ENCODE measurements around the gene METTL9. TPM values are rescaled to one million over a fixed set of nuclear protein-coding genes. Genes with fewer than 3 reads are reported as not detected.
"Not testable (repeated sequence)": the region's sequence is repeated elsewhere in the genome, so short reads cannot be mapped to it uniquely, and the experiment has no call there.

Gene METTL9
- total RNA-seq, 2 donors from 2014 or later, result 98.6 to 100 TPM

DNA sequence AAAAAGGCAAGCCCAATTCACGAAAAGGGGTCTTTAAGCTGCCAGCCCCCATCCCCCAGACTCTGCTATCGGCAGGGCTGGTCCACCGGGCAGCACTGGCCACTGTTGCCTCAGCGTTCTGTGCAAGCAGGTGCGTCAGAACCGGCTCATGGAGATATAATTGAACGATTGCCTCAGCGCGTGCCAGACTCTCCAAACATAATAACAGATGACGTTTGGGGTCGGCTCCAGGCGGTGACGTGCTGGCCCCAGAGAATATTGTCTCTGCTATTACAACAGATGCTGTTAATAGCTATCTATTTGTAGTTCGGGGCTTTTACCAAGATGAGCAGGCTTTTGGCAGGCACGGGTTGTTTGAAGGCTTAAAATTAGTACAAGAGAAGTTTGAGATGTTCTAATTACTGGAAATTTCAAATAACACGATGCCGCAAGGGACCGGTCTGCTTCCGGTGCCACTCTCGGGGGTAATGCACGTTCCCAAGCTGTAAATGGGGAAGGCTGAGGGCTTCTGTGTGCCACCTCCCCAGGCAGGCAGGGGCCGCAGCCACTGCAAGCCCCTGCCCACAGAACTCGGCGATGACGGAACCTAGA is 42.6 kb upstream of the METTL9 start:
- Histone ChIP-seq H3K4me3 (peak overlapping the region; percentile 44), H3K4me1 (ENCODE audit: control insufficient read depth in 1 of 2, low read depth in 2 of 2) (peaks cover 6 to 16% of the 10 kb centered on the region in 2 donors), H3K27ac (peak overlapping the region; percentile 53 to 61)
- H3K9me3 ChIP-seq; H3K36me3 ChIP-seq; H3K27me3 ChIP-seq (replicated peaks; ENCODE audit: insufficient read depth): not testable (repeated sequence)
- DNase-seq (ENCODE audit: low spot score) (peak; percentile 59), ATAC-seq (ENCODE audit: insufficient number of reproducible peaks, low FRiP score, low read depth) (peak; percentile 61)

DNA sequence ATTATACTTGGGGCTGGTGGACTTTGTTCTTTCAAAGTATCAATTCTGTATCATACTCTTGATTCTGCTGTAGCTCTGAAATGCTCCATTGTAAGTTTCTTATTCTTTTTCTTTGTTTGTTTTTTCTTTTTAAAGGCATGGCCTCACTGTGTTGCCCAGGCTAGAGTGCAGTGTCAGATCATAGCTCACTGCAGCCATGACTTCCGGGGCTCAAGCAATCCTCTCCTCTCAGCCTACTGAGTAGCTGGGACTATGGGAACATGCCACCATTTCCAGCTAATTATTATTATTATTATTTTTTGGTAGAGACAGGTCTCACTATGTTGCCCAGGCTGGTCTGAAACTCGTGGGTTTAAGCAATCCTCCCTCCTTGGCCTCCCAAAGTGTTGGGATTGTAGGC is 38.9 kb upstream of the METTL9 start:
- Histone ChIP-seq H3K36me3 (no peaks in the 10 kb centered on the region), H3K27me3 (replicated peaks; ENCODE audit: insufficient read depth) (no peaks in the 10 kb centered on the region), H3K4me3 (no peak overlapping the region), H3K27ac (no peak overlapping the region), H3K4me1 (ENCODE audit: control insufficient read depth in 1 of 2, low read depth in 2 of 2) (peaks cover 3 to 8% of the 10 kb centered on the region in 2 donors), H3K9me3 (no peaks in the 10 kb centered on the region)
- TF ChIP-seq, protein P1, sequence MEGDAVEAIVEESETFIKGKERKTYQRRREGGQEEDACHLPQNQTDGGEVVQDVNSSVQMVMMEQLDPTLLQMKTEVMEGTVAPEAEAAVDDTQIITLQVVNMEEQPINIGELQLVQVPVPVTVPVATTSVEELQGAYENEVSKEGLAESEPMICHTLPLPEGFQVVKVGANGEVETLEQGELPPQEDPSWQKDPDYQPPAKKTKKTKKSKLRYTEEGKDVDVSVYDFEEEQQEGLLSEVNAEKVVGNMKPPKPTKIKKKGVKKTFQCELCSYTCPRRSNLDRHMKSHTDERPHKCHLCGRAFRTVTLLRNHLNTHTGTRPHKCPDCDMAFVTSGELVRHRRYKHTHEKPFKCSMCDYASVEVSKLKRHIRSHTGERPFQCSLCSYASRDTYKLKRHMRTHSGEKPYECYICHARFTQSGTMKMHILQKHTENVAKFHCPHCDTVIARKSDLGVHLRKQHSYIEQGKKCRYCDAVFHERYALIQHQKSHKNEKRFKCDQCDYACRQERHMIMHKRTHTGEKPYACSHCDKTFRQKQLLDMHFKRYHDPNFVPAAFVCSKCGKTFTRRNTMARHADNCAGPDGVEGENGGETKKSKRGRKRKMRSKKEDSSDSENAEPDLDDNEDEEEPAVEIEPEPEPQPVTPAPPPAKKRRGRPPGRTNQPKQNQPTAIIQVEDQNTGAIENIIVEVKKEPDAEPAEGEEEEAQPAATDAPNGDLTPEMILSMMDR (IDR thresholded peaks at IDR 0.05), result no peak
- no peak for DNase-seq (ENCODE audit: low spot score)
- ATAC-seq (ENCODE audit: insufficient number of reproducible peaks, low FRiP score, low read depth), result no peak

DNA sequence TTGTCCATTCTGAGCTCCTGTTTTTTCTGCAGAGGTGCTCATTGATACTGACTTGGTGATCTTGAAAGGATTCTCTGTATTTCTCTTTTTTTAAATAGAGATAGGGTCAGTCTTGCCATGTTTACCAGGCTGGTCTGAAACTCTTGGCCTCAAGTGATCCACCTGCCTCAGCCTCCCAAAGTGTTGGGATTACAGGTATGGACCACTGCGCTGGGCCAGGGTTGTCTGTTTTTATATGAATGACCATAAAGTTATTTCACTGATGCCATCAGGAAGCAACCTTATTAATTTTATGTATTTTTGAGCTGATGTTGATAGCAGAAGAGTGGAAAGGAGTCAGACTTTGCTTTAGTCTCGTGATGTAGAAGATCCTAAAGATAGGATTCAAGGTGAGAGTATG is 35.7 kb upstream of the METTL9 start:
- Histone ChIP-seq H3K27ac (no peak overlapping the region), H3K4me3 (no peak overlapping the region), H3K36me3 (no peaks in the 10 kb centered on the region), H3K27me3 (replicated peaks; ENCODE audit: insufficient read depth) (no peaks in the 10 kb centered on the region), H3K4me1 (ENCODE audit: control insufficient read depth in 1 of 2, low read depth in 2 of 2) (no peaks in the 10 kb centered on the region), H3K9me3 (no peaks in the 10 kb centered on the region)
- ATAC-seq (ENCODE audit: insufficient number of reproducible peaks, low FRiP score, low read depth), result no peak
- TF ChIP-seq, protein P1 (IDR thresholded peaks at IDR 0.05), result no peak
- no peak for DNase-seq (ENCODE audit: low spot score)

DNA sequence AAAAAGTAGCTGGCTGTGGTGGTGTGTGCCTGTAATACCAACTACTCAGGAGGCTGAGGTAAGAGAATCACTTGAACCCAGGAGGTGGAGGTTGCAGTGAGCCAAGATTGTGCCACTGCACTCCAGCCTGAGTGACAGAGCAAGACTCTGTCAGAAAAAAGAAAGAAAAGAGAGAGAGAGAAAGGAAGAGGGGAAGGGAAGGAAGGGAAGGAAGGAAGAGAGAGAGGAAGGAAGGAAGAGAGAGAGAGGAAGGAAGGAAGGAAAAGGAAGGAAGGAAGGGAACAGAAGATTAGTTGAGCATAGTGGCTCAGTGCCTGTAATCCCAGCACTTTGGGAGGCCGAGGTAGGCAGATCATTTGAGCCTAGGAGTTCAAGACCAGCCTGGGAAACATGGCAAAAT is 35.0 kb upstream of the METTL9 start:
- DNase-seq (ENCODE audit: low spot score); ATAC-seq (ENCODE audit: insufficient number of reproducible peaks, low FRiP score, low read depth); H3K4me3 ChIP-seq; H3K36me3 ChIP-seq; H3K9me3 ChIP-seq; H3K4me1 ChIP-seq (ENCODE audit: control insufficient read depth in 1 of 2, low read depth in 2 of 2); H3K27ac ChIP-seq; H3K27me3 ChIP-seq (replicated peaks; ENCODE audit: insufficient read depth): not testable (repeated sequence)

DNA sequence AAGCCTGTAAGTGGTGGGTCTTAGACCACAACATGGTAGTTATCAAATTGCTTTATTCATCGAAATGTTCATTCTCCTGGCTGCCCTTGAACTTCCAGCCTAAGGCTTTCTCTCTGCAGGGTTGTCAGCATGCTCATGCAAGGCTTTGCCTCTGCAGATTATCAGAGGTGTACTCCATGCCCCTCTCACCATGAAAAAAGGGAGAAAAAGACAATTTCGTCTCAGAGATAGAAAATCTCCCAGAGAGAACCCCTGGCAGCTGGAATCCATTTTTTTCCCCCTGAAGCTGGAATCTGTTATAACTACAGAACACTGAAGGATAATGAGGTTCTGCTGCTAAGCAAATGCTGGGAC is 33.9 kb upstream of the METTL9 start:
- Histone ChIP-seq H3K27ac (no peak overlapping the region), H3K9me3 (no peaks in the 10 kb centered on the region), H3K36me3 (no peaks in the 10 kb centered on the region), H3K4me3 (no peak overlapping the region), H3K4me1 (ENCODE audit: control insufficient read depth in 1 of 2, low read depth in 2 of 2) (no peaks in the 10 kb centered on the region), H3K27me3 (replicated peaks; ENCODE audit: insufficient read depth) (no peaks in the 10 kb centered on the region)
- no peak for DNase-seq (ENCODE audit: low spot score)
- no peak for ATAC-seq (ENCODE audit: insufficient number of reproducible peaks, low FRiP score, low read depth)
- TF ChIP-seq, protein P1 (IDR thresholded peaks at IDR 0.05), result no peak

DNA sequence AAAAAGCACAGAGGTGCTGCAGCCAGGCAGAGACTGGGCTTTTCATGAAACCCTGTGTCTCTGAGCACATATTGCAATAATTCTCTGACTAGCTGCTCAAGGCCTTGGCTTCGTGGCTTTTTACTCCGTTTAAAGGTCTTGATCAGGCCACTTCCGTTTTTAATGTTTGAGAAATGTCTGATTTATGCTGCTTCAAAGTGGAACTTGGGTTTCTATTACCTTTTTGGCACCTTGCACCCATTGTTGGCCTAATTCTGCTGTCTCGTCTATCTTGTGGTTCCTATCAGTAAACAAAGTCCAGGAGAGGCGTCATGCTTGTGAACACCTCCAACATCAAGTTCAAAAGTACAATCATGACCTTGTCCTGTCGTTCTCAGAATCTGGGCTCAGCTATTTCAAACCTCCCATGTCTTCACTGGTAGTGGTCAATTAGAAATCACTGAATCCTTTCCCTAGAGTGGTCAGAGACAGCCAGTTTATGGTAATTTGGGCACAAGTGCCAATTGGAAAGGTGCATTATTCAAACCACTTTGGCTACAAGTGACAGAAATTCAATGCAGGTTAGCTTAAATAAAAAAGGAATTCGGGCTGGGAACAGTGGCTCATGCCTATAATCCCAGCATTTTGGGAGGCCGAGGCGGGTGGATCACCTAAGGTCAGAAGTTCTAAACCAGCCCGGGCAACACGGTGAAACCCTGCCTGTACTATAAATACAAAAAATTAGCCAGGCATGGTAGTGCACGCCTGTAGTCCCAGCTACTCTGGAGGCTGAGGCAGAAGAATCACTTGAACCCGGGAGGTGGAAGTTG is 33.3 kb upstream of the METTL9 start:
- Histone ChIP-seq H3K27me3 (replicated peaks; ENCODE audit: insufficient read depth) (no peaks in the 10 kb centered on the region), H3K4me1 (ENCODE audit: control insufficient read depth in 1 of 2, low read depth in 2 of 2) (no peaks in the 10 kb centered on the region), H3K36me3 (no peaks in the 10 kb centered on the region), H3K9me3 (no peaks in the 10 kb centered on the region), H3K27ac (no peak overlapping the region), H3K4me3 (no peak overlapping the region)
- DNase-seq (ENCODE audit: low spot score) (no peak), ATAC-seq (ENCODE audit: insufficient number of reproducible peaks, low FRiP score, low read depth) (no peak)
- TF ChIP-seq, protein P1 (IDR thresholded peaks at IDR 0.05), result no peak
